GM19193 (cell line): ENCODE measurements around the gene CFB.

Source experiments
- POLR2A ChIP-seq: IDR thresholded peaks from 4 replicates; pipeline ENCODE4 v1.6.1; 2011; ENCODE audit not compliant: insufficient read depth, insufficient read length; ENCODE audit errors: extremely low read depth

CFB gene

DNA sequence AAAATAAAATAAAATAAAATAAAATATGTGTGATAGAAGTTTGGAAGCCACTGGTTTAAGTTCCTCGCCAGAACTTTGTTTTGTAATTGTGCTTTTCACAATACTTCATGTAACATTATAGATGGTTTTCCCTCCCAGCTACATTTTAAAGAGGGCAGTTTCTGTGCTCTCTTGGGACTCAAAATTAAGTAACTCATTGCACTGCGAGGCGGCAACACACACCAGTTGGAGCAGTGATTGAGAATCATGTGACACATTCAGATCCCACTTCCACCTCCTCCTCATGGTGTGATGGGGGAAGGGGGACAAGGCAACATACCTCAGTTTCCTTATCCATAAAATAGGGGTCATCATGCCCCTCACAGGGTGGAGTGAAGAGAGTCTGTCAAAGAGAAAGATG is 10.9 kb upstream of the CFB start:
- TF ChIP-seq POLR2A: no peak

DNA sequence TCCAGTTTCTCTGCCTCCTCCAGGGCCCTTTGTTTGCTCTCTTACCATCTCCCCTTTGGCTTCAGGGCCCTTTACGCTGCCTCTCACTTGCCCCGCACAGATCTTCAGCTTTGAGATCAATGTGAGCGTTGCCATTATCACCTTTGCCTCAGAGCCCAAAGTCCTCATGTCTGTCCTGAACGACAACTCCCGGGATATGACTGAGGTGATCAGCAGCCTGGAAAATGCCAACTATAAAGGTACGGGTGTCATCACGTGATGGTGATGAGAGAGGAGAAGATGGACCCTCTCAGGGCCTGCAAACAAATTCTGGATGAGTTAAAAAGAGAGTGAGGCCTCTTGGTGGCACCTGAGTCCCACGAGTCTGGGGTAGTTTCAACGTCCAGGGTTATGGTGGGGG is 10.1 kb upstream of the CFB start:
- TF ChIP-seq POLR2A: no peak

DNA sequence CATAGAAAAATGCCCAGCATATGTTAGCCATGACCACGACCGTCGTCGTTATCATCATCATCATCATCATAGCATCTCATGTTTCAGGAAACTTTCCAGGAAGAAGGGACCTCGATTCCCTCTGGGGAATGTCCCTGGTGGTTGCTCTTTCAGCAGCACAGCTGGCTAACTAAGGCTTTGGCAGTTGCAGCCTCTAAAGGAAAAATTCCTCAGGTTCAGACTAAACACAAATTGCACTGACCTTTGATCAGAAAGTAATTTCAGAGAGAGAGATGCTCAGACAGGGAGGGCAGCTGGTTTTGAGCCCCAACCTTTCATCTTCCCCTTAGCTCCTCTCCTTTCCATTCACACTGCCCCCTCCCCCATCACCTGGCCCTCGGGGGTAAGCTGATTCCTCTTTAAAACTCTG is 5.6 kb upstream of the CFB start:
- TF ChIP-seq POLR2A: no peak

DNA sequence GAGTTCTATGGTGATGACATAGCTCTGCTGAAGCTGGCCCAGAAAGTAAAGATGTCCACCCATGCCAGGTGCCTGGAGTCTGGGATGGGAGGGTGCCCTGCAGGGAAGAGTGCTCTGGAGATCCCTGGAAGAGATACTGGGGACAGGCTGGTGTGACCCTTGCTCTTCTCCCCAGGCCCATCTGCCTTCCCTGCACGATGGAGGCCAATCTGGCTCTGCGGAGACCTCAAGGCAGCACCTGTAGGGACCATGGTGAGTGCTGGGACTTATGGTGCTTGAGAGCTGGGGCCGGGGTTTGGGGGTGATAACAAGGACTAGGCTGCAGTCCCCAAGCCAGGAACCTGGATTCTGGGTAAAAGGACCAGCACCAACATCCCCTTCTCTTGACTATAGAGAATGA is 2.2 kb upstream of the CFB start:
- TF ChIP-seq POLR2A: no peak

DNA sequence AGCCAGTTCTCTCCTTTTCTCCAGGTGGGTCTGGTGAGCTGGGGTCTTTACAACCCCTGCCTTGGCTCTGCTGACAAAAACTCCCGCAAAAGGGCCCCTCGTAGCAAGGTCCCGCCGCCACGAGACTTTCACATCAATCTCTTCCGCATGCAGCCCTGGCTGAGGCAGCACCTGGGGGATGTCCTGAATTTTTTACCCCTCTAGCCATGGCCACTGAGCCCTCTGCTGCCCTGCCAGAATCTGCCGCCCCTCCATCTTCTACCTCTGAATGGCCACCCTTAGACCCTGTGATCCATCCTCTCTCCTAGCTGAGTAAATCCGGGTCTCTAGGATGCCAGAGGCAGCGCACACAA is 765 bp upstream of the CFB start:
- no peak for TF ChIP-seq POLR2A

DNA sequence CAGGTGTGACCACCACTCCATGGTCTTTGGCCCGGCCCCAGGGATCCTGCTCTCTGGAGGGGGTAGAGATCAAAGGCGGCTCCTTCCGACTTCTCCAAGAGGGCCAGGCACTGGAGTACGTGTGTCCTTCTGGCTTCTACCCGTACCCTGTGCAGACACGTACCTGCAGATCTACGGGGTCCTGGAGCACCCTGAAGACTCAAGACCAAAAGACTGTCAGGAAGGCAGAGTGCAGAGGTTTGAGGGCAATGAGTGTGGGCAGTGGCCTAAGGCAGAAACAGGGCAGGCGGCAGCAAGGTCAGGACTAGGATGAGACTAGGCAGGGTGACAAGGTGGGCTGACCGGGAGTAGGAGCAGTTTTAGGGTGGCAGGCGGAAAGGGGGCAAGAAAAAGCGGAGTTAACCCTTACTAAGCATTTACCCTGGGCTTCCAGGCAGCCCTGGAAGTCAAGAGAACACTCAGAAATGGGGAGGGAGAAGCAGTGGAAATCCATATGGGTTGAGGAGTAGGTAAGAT is 533 bp downstream of the CFB start:
- no peak for TF ChIP-seq POLR2A

DNA sequence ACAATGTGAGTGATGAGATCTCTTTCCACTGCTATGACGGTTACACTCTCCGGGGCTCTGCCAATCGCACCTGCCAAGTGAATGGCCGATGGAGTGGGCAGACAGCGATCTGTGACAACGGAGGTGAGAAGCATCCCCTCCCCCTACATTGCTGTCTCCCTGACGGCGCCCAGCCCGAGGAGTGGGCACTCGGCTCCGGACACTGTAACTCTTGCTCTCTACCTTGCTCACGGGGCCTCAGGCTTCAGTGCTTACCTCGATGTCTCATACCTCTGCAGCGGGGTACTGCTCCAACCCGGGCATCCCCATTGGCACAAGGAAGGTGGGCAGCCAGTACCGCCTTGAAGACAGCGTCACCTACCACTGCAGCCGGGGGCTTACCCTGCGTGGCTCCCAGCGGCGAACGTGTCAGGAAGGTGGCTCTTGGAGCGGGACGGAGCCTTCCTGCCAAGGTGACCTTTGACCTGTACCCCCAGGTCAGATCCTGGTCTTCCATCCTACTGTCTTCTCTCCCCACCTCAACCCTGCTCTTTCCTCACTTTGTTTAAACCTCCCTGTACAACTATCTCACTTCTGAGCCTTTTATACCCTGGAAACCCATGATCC is 1.3 kb downstream of the CFB start:
- no peak for TF ChIP-seq POLR2A

DNA sequence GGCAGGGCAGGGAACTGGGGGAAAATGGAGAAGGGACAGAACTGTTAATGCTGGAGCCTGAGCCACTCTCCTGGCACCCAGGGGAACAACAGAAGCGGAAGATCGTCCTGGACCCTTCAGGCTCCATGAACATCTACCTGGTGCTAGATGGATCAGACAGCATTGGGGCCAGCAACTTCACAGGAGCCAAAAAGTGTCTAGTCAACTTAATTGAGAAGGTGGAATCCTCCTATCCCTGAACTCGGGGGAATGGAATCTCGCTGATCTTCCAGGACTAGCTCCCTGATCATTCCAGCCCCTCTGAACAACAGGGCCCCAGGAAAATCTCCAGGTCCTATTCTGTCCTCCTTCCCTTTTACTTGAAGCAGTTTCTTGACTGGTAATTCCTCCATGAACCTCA is 2.0 kb downstream of the CFB start:
- no peak for TF ChIP-seq POLR2A

DNA sequence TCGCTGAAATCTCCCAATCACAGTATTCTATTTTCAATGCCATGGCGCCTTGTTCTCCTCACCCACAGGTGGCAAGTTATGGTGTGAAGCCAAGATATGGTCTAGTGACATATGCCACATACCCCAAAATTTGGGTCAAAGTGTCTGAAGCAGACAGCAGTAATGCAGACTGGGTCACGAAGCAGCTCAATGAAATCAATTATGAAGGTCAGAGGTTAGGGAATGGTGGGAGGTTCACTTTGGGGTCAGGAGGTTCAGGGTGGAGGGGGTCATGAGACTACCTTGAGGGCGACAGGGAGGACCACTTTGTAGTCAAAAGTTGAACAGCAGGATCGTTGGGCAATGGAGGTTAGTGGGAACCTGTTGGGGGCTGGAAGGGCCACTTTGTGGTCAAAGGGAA is 2.4 kb downstream of the CFB start:
- TF ChIP-seq POLR2A: no peak

DNA sequence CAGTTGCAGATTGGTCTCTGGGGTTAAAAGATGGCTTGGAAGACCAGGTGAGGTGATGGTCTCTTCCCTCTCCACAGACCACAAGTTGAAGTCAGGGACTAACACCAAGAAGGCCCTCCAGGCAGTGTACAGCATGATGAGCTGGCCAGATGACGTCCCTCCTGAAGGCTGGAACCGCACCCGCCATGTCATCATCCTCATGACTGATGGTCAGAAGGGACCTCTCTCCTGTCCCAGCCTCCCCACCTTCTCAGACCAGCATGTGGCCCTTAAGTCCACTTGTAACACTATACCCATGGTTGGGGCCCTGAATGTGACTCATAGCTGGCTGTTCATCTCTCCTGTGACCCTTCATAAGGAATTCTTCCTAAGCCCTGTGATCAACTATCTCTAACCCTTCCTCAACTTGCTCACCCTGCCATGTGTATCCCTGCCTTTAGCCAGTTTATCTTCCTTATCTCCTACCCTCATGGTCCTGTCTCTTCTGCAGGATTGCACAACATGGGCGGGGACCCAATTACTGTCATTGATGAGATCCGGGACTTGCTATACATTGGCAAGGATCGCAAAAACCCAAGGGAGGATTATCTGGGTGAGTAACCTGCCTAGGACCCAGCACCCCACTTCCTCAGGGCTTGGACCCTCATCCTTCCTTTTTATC is 3.0 kb downstream of the CFB start:
- TF ChIP-seq POLR2A: no peak

DNA sequence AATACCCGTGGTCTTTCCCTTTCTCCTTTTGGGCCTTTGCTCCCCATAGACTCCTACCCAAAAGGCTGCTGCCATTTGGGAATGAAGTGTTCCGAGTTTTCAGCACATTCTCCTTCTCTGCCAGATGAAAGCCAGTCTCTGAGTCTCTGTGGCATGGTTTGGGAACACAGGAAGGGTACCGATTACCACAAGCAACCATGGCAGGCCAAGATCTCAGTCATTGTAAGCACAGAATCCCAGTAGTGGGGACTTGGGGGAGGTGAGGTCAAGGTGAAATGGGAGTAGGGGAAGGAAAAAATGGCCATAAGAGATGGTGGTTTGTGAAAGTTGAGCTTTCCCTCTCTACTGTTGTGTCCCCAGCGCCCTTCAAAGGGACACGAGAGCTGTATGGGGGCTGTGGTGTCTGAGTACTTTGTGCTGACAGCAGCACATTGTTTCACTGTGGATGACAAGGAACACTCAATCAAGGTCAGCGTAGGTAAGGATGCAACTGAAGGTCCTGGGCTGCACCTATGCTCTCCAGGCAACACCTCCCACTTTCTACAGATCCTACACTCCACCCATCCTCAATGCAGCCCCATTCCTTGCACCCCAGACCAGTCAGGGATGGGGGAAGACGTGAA is 4.1 kb downstream of the CFB start:
- no peak for TF ChIP-seq POLR2A

DNA sequence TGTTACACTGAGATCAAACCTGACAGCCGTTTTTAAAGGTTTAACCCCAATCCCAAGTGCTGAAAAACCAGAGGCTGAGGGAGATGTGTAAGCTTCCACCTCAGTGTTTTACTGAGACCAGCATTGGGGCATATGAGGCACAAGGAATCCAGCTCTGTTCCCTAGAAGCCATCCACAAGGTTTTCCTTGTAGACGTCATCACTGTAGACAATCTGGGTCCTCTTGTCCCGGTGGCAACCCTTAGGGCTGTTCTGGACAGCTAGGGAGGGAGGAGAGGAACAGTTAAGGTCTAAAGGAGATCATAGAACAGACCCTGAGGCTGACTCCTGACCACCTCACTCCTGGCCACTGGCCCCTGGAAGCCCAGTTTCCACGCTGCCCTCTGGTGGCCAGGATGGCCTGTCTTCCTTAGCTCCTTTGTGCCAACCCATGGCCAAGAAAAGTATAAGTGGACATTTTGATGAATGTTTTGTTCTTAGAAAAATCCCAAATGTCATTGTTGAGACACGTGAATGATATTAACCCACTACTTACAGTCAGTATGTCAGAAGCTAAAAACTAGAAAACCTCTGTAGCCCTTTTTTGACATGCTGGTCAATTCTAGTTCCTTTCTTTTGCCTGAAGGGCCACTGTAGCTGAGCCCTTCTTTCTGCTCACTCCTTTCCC is 6.4 kb downstream of the CFB start:
- TF ChIP-seq POLR2A: no peak

DNA sequence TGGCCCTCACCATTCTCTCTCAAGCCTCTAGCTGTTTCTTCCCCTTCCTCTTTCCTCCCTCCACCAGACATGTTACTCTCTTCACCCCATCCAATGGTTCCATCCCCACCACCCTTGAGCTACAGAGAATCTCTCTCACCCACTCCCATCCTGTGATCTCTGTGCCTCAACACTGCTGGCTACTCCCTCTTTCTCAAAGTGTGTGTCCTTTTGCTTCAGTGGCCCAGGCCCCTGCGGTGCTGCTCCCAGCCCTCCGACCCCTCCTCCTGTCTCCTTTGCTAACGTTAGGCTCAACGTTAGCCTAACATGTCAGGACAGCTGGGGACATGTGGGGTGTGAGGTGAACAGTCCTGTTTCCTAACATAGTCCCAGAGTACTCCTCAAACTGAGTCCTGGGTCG is 7.0 kb downstream of the CFB start:
- TF ChIP-seq POLR2A: no peak

DNA sequence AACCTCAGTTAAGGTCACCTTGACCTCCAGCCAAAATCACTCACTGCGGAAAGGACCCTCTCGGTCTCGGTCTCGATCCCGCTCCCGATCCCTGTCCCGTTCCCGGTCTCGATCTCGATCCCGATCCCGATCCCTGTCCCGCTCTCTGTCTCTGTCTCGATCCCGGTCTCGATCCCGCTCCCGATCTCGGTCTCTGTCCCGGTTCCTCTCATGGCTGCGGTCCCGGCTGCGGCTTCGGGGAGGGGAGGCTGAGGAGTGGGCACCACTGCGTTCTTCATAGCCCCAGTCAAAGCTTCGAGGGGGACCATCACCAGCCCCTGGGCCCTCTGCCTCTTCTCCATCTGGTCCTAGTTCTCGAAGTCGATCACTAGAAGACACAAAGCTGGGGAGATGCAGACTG is 8.6 kb downstream of the CFB start:
- TF ChIP-seq POLR2A: no peak

DNA sequence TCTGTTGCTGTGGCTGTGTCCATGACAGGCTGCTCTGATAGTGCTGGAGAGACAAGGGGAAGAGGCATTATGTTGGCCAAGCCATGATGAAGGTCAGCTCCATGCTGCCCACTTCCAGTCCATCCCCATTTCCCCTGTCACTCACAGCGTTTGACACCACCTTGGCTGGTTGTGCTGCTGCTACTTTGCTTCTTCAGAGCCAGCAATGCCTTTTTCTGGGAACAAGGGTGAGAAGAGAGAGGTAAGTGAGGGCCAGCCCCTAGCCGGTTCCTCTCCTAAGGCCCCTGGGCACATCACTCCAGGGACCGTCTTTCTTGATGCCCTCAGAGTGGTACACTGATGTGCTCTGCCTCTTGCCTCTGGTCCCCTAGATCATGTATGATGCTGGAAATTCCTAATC is 10.9 kb downstream of the CFB start:
- TF ChIP-seq POLR2A: no peak

DNA sequence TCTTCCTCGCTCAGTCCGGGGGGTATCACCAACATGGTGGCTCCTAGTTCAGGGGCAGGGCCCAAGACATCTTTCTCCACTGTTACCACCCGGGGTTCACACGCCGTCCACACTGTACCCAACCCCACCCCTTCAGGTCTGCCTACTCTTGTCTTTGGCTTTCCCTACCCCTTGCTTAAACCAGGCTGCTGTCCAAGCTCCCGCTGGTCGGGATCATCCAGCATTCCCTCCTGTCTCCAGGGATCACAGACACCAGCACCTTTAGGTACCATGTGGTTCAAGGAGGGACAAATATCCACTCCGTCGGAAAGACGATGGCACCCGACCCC is 12.5 kb downstream of the CFB start:
- TF ChIP-seq POLR2A: no peak
